NCI-H69 (cell line): ENCODE data around the gene FCAMR.
A peak's percentile ranks its signal among the peaks of the same experiment; 100 is the strongest.
"Not testable (repeated sequence)": the region's sequence is repeated elsewhere in the genome, so short reads cannot be mapped to it uniquely, and the experiment has no call there.

Experiments used
- DNase-seq: peaks from one replicate; lab custom pipeline; 2025; lab: John Stamatoyannopoulos, UW

Gene FCAMR

GRCh38 chr1:206932177-206932576 is 38.1 kb downstream of the FCAMR start:
- no peak for DNase-seq

GRCh38 chr1:206931709-206932108 is 38.6 kb downstream of the FCAMR start:
- no peak for DNase-seq

- DNase-seq = no peak
These were observed 40.0 kb downstream of the FCAMR start for GRCh38 chr1:206930210-206930798.

- no peak for DNase-seq
These were observed 40.7 kb downstream of the FCAMR start for GRCh38 chr1:206929524-206929923.

GRCh38 chr1:206926286-206926685 is 44.0 kb downstream of the FCAMR start:
- DNase-seq = no peak

- DNase-seq = peak; percentile 17
These were observed 45.0 kb downstream of the FCAMR start for GRCh38 chr1:206925106-206925736.

GRCh38 chr1:206924592-206925105 is 45.6 kb downstream of the FCAMR start:
- no peak for DNase-seq

- not testable (repeated sequence) for DNase-seq
These were observed 46.2 kb downstream of the FCAMR start for GRCh38 chr1:206923961-206924557.

GRCh38 chr1:206923009-206923960 is 47.0 kb downstream of the FCAMR start:
- DNase-seq = no peak

- no peak for DNase-seq
These were observed 47.7 kb downstream of the FCAMR start for GRCh38 chr1:206922524-206922923.

GRCh38 chr1:206921772-206922265 is 48.4 kb downstream of the FCAMR start, which contains the start of gene FCMR:
TSS of gene FCMR (minus strand) at chr1:206921941. CDS start at chr1:206921854, 87 bp downstream.
- DNase-seq = no peak

- DNase-seq = no peak
These were observed 52.2 kb downstream of the FCAMR start for GRCh38 chr1:206918076-206918475.

- DNase-seq = no peak
These were observed 54.1 kb downstream of the FCAMR start for GRCh38 chr1:206916000-206916709.

- DNase-seq = no peak
These were observed 55.1 kb downstream of the FCAMR start for GRCh38 chr1:206915030-206915735.

- DNase-seq = no peak
These were observed 56.3 kb downstream of the FCAMR start for GRCh38 chr1:206913766-206914537.

GRCh38 chr1:206912445-206913095 is 57.7 kb downstream of the FCAMR start:
- peak; percentile 93 for DNase-seq

GRCh38 chr1:206911064-206911663 is 59.1 kb downstream of the FCAMR start:
- DNase-seq = peak; percentile 71

- DNase-seq = no peak
These were observed 60.4 kb downstream of the FCAMR start for GRCh38 chr1:206909883-206910318.
